Mammary epithelial cell (primary cell): ENCODE results near the gene CASP8AP2.

Experiments used
- EZH2 ChIP-seq: IDR thresholded peaks from 2 replicates; pipeline ENCODE4 v1.6.1; 2012; ENCODE audit warnings: low read length, inconsistent platforms, borderline replicate concordance
- TF ChIP-seq, protein P1 (sequence below), 2 donors: IDR thresholded peaks in 1 of 2; conservative IDR thresholded peaks in 1 of 2; 2 replicates each; pipeline ENCODE4 v1.5.1; 2011 to 2012; ENCODE audit warnings: inconsistent platforms in 2 of 2, low read length in 2 of 2, mild to moderate bottlenecking in 2 of 2, control low read depth in 1 of 2, low read depth in 1 of 2; ENCODE audit not compliant: insufficient read depth in 1 of 2; ENCODE audit errors: extremely low read depth in 1 of 2

DNA sequence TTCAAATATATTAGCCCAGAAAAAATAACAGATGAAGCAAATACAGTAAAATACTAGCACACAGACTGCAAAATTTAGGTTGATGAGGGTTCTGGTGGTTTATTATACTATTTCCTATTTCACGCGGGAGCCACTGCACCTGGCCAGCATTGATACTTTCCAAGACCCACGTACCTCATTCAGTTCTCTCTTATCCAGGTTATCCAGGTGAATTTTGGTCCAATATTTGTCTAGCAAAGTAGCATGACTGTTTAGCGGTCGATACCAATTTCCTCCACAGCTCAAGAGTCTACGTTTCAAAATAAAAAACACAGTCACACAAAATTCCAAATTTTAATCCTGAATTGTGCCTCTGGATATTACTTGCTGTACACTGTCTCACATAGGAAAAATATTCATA lies 44.8 kb upstream of the CASP8AP2 start:
- TF ChIP-seq, protein P1, sequence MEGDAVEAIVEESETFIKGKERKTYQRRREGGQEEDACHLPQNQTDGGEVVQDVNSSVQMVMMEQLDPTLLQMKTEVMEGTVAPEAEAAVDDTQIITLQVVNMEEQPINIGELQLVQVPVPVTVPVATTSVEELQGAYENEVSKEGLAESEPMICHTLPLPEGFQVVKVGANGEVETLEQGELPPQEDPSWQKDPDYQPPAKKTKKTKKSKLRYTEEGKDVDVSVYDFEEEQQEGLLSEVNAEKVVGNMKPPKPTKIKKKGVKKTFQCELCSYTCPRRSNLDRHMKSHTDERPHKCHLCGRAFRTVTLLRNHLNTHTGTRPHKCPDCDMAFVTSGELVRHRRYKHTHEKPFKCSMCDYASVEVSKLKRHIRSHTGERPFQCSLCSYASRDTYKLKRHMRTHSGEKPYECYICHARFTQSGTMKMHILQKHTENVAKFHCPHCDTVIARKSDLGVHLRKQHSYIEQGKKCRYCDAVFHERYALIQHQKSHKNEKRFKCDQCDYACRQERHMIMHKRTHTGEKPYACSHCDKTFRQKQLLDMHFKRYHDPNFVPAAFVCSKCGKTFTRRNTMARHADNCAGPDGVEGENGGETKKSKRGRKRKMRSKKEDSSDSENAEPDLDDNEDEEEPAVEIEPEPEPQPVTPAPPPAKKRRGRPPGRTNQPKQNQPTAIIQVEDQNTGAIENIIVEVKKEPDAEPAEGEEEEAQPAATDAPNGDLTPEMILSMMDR (conservative IDR thresholded peaks at IDR 0.05 in 1 of 2, IDR thresholded peaks at IDR 0.05 in 1 of 2; ENCODE audit: extremely low read depth in 1 of 2, insufficient read depth in 1 of 2, low read depth in 1 of 2, low read length in 2 of 2): no peak
- no peak for TF ChIP-seq EZH2
